Osteoblast (primary cell): ENCODE data around the gene CACNA2D3. TPM values are rescaled to one million over a fixed set of nuclear protein-coding genes. Genes with fewer than 3 reads are reported as not detected.

ENCODE experiments used
- DNase-seq: peaks from one replicate; pipeline ENCODE4 v3.0.0; 2011; ENCODE audit warnings: low spot score, mixed read lengths; ENCODE audit not compliant: insufficient read length; ENCODE audit errors: missing footprints
- H2AFZ ChIP-seq: 2 replicates; pipeline ENCODE4 v1.6.0; 2011; ENCODE audit warnings: mild to moderate bottlenecking, low read length
- H3K27ac ChIP-seq: 2 replicates; pipeline ENCODE4 v1.5.1; 2011; ENCODE audit warnings: mild to moderate bottlenecking, low read depth, low read length, moderate library complexity
- H3K27me3 ChIP-seq: 2 replicates; pipeline ENCODE4 v1.6.0; 2012; ENCODE audit warnings: mild to moderate bottlenecking, control low read depth, inconsistent platforms, low read length, moderate library complexity; ENCODE audit not compliant: insufficient read depth
- H3K36me3 ChIP-seq: 2 replicates; pipeline ENCODE4 v1.5.1; 2011; ENCODE audit warnings: mild to moderate bottlenecking, low read length, control low read depth, moderate library complexity; ENCODE audit not compliant: insufficient read depth
- H3K4me1 ChIP-seq: 2 replicates; pipeline ENCODE4 v1.5.1; 2011; ENCODE audit warnings: mild to moderate bottlenecking, low read length, control low read depth, moderate library complexity; ENCODE audit not compliant: insufficient read depth
- H3K4me2 ChIP-seq: 2 replicates; pipeline ENCODE4 v1.6.0; 2011; ENCODE audit warnings: mild to moderate bottlenecking, low read length; ENCODE audit not compliant: insufficient read depth
- H3K4me3 ChIP-seq: fragments of 200-600 bp; sonication (generic); 3 replicates; pipeline ENCODE4 v1.5.1; 2012; ENCODE audit warnings: mild to moderate bottlenecking, low read length, inconsistent platforms; ENCODE audit not compliant: insufficient read depth
- H3K79me2 ChIP-seq: 2 replicates; pipeline ENCODE4 v1.6.0; 2012; ENCODE audit warnings: mild to moderate bottlenecking, low read length, control low read depth, inconsistent platforms; ENCODE audit not compliant: insufficient read depth
- H3K9me3 ChIP-seq: 2 replicates; pipeline ENCODE4 v1.5.1; 2011; ENCODE audit warnings: low read depth, low read length, control low read depth
- H4K20me1 ChIP-seq: 2 replicates; pipeline ENCODE4 v1.6.0; 2012; ENCODE audit warnings: mild to moderate bottlenecking, low read length, control low read depth; ENCODE audit not compliant: insufficient read depth
- CTCF ChIP-seq: IDR thresholded peaks from 2 replicates; pipeline ENCODE4 v1.5.1; 2011; ENCODE audit warnings: mild to moderate bottlenecking, low read depth, low read length, moderate library complexity; ENCODE audit errors: extremely low read depth
- total RNA-seq: library from RNA; depleted of rRNA; stranded (reverse); fragments of >200 nt; gene quantifications from 2 replicates; pipeline ENCODE4 v1.2.3, GENCODE V29; 2012

CACNA2D3 gene
- total RNA-seq, 1 donor, result 0.36 TPM

GRCh38 chr3:54361746-54362283, 239.5 kb downstream of the CACNA2D3 start:
- Histone ChIP-seq H3K4me2 (no peak overlapping the region), H3K9me3 (no peaks in the 10 kb centered on the region), H3K27me3 (no peaks in the 10 kb centered on the region)

GRCh38 chr3:54366007-54366750, 243.8 kb downstream of the CACNA2D3 start:
- Histone ChIP-seq H3K4me3 (no peak overlapping the region), H3K27ac (no peak overlapping the region), H3K4me2 (no peak overlapping the region), H4K20me1 (no peaks in the 10 kb centered on the region), H3K4me1 (no peaks in the 10 kb centered on the region), H3K36me3 (no peaks in the 10 kb centered on the region), H2AFZ (no peak overlapping the region), H3K27me3 (no peaks in the 10 kb centered on the region), H3K79me2 (no peaks in the 10 kb centered on the region), H3K9me3 (no peaks in the 10 kb centered on the region)
- no peak for TF ChIP-seq CTCF
- DNase-seq, result no peak

More at GRCh38 chr3:54361746-54362283, 239.5 kb downstream of the CACNA2D3 start:
- DNase-seq, result no peak
- H3K79me2 ChIP-seq, result no peaks in the 10 kb centered on the region
- H4K20me1 ChIP-seq, result no peaks in the 10 kb centered on the region
- no peaks in the 10 kb centered on the region for H3K36me3 ChIP-seq
- no peaks in the 10 kb centered on the region for H3K4me1 ChIP-seq
- H2AFZ ChIP-seq, result no peak overlapping the region
- H3K4me3 ChIP-seq, result no peak overlapping the region
- H3K27ac ChIP-seq, result no peak overlapping the region
- no peak for TF ChIP-seq CTCF

- Histone ChIP-seq H3K4me1 (no peaks in the 10 kb centered on the region), H3K27me3 (no peaks in the 10 kb centered on the region), H3K9me3 (no peaks in the 10 kb centered on the region), H3K4me3 (no peak overlapping the region), H3K79me2 (no peaks in the 10 kb centered on the region), H2AFZ (no peak overlapping the region), H3K27ac (no peak overlapping the region), H3K36me3 (no peaks in the 10 kb centered on the region), H4K20me1 (no peaks in the 10 kb centered on the region), H3K4me2 (no peak overlapping the region)
- no peak for DNase-seq
- TF ChIP-seq CTCF, result no peak
Measured at GRCh38 chr3:54366839-54367238, 244.5 kb downstream of the CACNA2D3 start.

- H3K4me3 ChIP-seq, result no peak overlapping the region
- no peaks in the 10 kb centered on the region for H3K4me1 ChIP-seq
- DNase-seq, result no peak
- no peak overlapping the region for H3K27ac ChIP-seq
- no peaks in the 10 kb centered on the region for H3K36me3 ChIP-seq
- no peak overlapping the region for H3K4me2 ChIP-seq
- H4K20me1 ChIP-seq, result no peaks in the 10 kb centered on the region
- no peak for TF ChIP-seq CTCF
- H2AFZ ChIP-seq, result no peak overlapping the region
- no peaks in the 10 kb centered on the region for H3K27me3 ChIP-seq
- no peaks in the 10 kb centered on the region for H3K9me3 ChIP-seq
- no peaks in the 10 kb centered on the region for H3K79me2 ChIP-seq
Measured at GRCh38 chr3:54372232-54372631, 249.9 kb downstream of the CACNA2D3 start.
